Hepatic stellate cell (primary cell): ENCODE data around the gene PIGZ.

Experiments
- DNase-seq: peaks from one replicate; pipeline ENCODE4 v3.0.0; 2011; ENCODE audit warnings: low spot score

PIGZ gene

GRCh38 chr3:196983186-196983585, 14.6 kb upstream of the PIGZ start:
- no peak for DNase-seq

- DNase-seq = no peak
Measured at GRCh38 chr3:196981657-196982056, 13.0 kb upstream of the PIGZ start.

GRCh38 chr3:196979545-196979944, 10.9 kb upstream of the PIGZ start:
- DNase-seq = no peak

- no peak for DNase-seq
Measured at GRCh38 chr3:196976941-196977340, 8.3 kb upstream of the PIGZ start.

GRCh38 chr3:196975349-196975748, 6.7 kb upstream of the PIGZ start:
- no peak for DNase-seq

- no peak for DNase-seq
Measured at GRCh38 chr3:196974661-196975060, 6.0 kb upstream of the PIGZ start.

GRCh38 chr3:196971094-196971698, 2.6 kb upstream of the PIGZ start:
- DNase-seq = no peak

GRCh38 chr3:196970547-196971093, 2.0 kb upstream of the PIGZ start:
- DNase-seq = no peak

GRCh38 chr3:196969660-196970546, 1.3 kb upstream of the PIGZ start:
- DNase-seq = peak; percentile 81

GRCh38 chr3:196969134-196969659, 564 bp upstream of the PIGZ start:
- DNase-seq = no peak

GRCh38 chr3:196967412-196968232, 1.0 kb downstream of the PIGZ start:
- DNase-seq = no peak

- DNase-seq = no peak
Measured at GRCh38 chr3:196966526-196967401, 1.9 kb downstream of the PIGZ start.

GRCh38 chr3:196965804-196966173, 2.8 kb downstream of the PIGZ start:
- DNase-seq = no peak

GRCh38 chr3:196965112-196965803, 3.4 kb downstream of the PIGZ start:
- no peak for DNase-seq

- no peak for DNase-seq
Measured at GRCh38 chr3:196963631-196963953, 5.0 kb downstream of the PIGZ start.

GRCh38 chr3:196962930-196963630, 5.6 kb downstream of the PIGZ start:
- DNase-seq = no peak

GRCh38 chr3:196962108-196962929, 6.3 kb downstream of the PIGZ start:
- DNase-seq = no peak

GRCh38 chr3:196954832-196955231, 13.8 kb downstream of the PIGZ start:
- DNase-seq = no peak

- no peak for DNase-seq
Measured at GRCh38 chr3:196951371-196951770, 17.3 kb downstream of the PIGZ start.
